Thyroid gland (tissue), 4 donors: ENCODE measurements around the gene NDUFV3. TPM values are rescaled to one million over a fixed set of nuclear protein-coding genes. Genes with fewer than 3 reads are reported as not detected.

Source experiments
- DNase-seq, 2 donors: peaks; one replicate each; pipeline ENCODE4 v3.0.0-alpha.2; 2019
- H3K27ac ChIP-seq, 3 donors: fragments of 200-600 bp; sonication (generic); 1 replicate in 2 of 3; 2 replicates in 1 of 3; pipeline ENCODE4 v1.5.1; 2016 to 2019; ENCODE audit warnings: mild to moderate bottlenecking in 1 of 3, moderate library complexity in 1 of 3
- H3K27me3 ChIP-seq: fragments of 200-600 bp; sonication (generic); one replicate; pipeline ENCODE4 v1.5.1; 2019
- H3K36me3 ChIP-seq, 2 donors: fragments of 200-600 bp; sonication (generic); one replicate each; pipeline ENCODE4 v1.5.1; 2016 to 2019
- H3K4me1 ChIP-seq, 2 donors: fragments of 200-600 bp; sonication (generic); one replicate each; pipeline ENCODE4 v1.5.1; 2017 to 2019
- H3K4me3 ChIP-seq, 3 donors: fragments of 200-600 bp; sonication (generic); replicated peaks in 1 of 3; 1 replicate in 2 of 3; 2 replicates in 1 of 3; pipeline ENCODE4 v1.5.1; 2016; ENCODE audit warnings: mild to moderate bottlenecking in 1 of 3
- H3K9me3 ChIP-seq: fragments of 200-600 bp; sonication (generic); one replicate; pipeline ENCODE4 v1.5.1; 2017
- CTCF ChIP-seq, 6 experiments: fragments of 200-600 bp in 3 of 6; fragments of 450-650 bp in 3 of 6; sonication (generic) in 3 of 6; IDR thresholded peaks; one replicate each; pipeline ENCODE4 v1.5.1; 2016 to 2019; ENCODE audit warnings: antibody characterized with exemption in 6 of 6, mild to moderate bottlenecking in 2 of 6, inconsistent platforms in 1 of 6, moderate library complexity in 1 of 6
- POLR2A ChIP-seq, 2 donors: fragments of 450-650 bp; IDR thresholded peaks; one replicate each; pipeline ENCODE4 v1.6.1; 2017; ENCODE audit warnings: antibody characterized with exemption in 2 of 2, mild to moderate bottlenecking in 2 of 2, moderate library complexity in 1 of 2
- WGBS, 2 donors: methylation state at CpG; one replicate each; pipeline ENCODE4 v1.1.5; 2017; 5-methylcytosine and 5-hydroxymethylcytosine counted together
- intact Hi-C: fragments of 100-400 bp; cut with DNase I; formaldehyde crosslinking; loops from one replicate; pipeline ENCODE4 v1.15.1; 2023
- total RNA-seq, 4 donors: library from RNA; depleted of rRNA; stranded (reverse); fragments of >200 nt; gene quantifications; one replicate each; pipeline ENCODE4 v1.2.3, GENCODE V29; 2016

NDUFV3 gene
- total RNA-seq, 4 donors from 2014 or later = 51.9 to 61.8 (median 55.2) TPM

GRCh38 chr21:42850463-42850862 is 42.6 kb upstream of the NDUFV3 start:
- Histone ChIP-seq H3K4me1 (peaks cover 9 to 10% of the 10 kb centered on the region in 2 donors), H3K4me3 (no peak overlapping the region), H3K9me3 (no peaks in the 10 kb centered on the region), H3K27ac (no peak overlapping the region), H3K36me3 (peaks cover 37 to 51% of the 10 kb centered on the region in 2 donors), H3K27me3 (no peaks in the 10 kb centered on the region)
- DNase-seq = no peak
- intact Hi-C loops = no loop called here
- WGBS, 2 donors = 90% methylated on average over 9 of the region's 10 CpGs; no CpG with 5 or more reads in 1 of the 2 donors
- TF ChIP-seq POLR2A (IDR thresholded peaks at IDR 0.05) (no peak), CTCF (IDR thresholded peaks at IDR 0.05) (no peak)

GRCh38 chr21:42850866-42851391 is 42.2 kb upstream of the NDUFV3 start:
- 75 to 82% methylated on average over 10 of the region's 21 CpGs for WGBS, 2 donors
- no peaks in the 10 kb centered on the region for H3K27me3 ChIP-seq
- DNase-seq = no peak
- H3K27ac ChIP-seq = no peak overlapping the region
- H3K9me3 ChIP-seq = no peaks in the 10 kb centered on the region
- peaks cover 37 to 51% of the 10 kb centered on the region in 2 donors for H3K36me3 ChIP-seq
- TF ChIP-seq CTCF (IDR thresholded peaks at IDR 0.05) = peak in 1 of 6 experiments; percentile 8
- TF ChIP-seq POLR2A (IDR thresholded peaks at IDR 0.05) = no peak
- intact Hi-C loops = no loop called here
- H3K4me1 ChIP-seq = peaks cover 12 to 13% of the 10 kb centered on the region in 2 donors
- no peak overlapping the region for H3K4me3 ChIP-seq

GRCh38 chr21:42851812-42852665 is 41.1 kb upstream of the NDUFV3 start:
- H3K4me1 ChIP-seq = peaks cover 16 to 17% of the 10 kb centered on the region in 2 donors
- H3K4me3 ChIP-seq = no peak overlapping the region
- H3K27me3 ChIP-seq = no peaks in the 10 kb centered on the region
- intact Hi-C loops = no loop called here
- no peaks in the 10 kb centered on the region for H3K9me3 ChIP-seq
- peaks cover 37 to 54% of the 10 kb centered on the region in 2 donors for H3K36me3 ChIP-seq
- TF ChIP-seq CTCF (IDR thresholded peaks at IDR 0.05) = no peak
- no peak for TF ChIP-seq POLR2A (IDR thresholded peaks at IDR 0.05)
- no peak overlapping the region for H3K27ac ChIP-seq
- WGBS, 2 donors = 92 to 99% methylated on average over 13 to 16 of the region's 19 CpGs
- no peak for DNase-seq

GRCh38 chr21:42852925-42853570 is 40.1 kb upstream of the NDUFV3 start:
- intact Hi-C loops = no loop called here
- no peaks in the 10 kb centered on the region for H3K27me3 ChIP-seq
- no peaks in the 10 kb centered on the region for H3K9me3 ChIP-seq
- no peak overlapping the region for H3K27ac ChIP-seq
- no peak for TF ChIP-seq POLR2A (IDR thresholded peaks at IDR 0.05)
- TF ChIP-seq CTCF (IDR thresholded peaks at IDR 0.05) = no peak
- no peak for DNase-seq
- peaks cover 37 to 55% of the 10 kb centered on the region in 2 donors for H3K36me3 ChIP-seq
- 95 to 97% methylated on average over 15 to 18 of the region's 20 CpGs for WGBS, 2 donors
- no peak overlapping the region for H3K4me3 ChIP-seq
- H3K4me1 ChIP-seq = peaks cover 16 to 17% of the 10 kb centered on the region in 2 donors
